Activated T-cell treated with anti-CD3 and anti-CD28 coated beads for 24 hours (primary cell): ENCODE measurements around the gene HOXD10.

Experiments
- DNase-seq: peaks from one replicate; pipeline ENCODE4 v3.0.0-alpha.2; 2020; ENCODE audit warnings: low read depth

HOXD10 gene

DNA sequence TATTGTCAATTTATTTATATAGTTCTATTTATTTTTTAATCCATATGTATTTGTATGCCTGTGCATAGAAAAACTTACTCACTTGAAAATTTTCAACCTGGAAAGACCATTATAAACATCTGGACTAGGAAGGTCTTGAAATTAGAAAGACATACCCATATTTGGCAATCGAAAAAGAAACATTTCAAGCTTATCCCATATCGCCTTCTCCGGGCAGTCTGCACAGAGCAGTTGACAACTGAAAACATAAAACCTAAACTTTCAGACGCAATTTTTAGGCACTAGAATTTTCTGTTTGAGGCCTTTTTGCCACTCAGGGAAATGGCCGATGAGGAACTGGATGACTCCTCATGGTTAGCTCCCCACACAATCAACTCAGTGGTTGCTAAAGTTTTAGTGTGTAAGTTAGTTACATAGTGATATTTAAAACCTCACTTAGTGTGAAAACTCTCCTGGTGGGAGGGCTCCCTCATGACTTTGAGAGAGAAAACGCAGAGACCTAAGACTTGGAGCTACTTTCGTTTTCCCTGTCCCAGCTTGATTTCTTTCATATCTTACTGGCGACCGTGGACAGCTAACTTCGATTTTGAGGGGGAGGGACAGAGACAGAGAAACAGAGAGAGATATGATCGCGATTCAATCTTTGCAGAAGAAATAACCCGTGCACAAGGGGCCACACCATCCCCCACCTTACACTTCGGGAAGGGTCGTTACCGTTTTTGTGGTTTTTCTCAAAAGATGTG is 20.2 kb upstream of the HOXD10 start:
- no peak for DNase-seq

DNA sequence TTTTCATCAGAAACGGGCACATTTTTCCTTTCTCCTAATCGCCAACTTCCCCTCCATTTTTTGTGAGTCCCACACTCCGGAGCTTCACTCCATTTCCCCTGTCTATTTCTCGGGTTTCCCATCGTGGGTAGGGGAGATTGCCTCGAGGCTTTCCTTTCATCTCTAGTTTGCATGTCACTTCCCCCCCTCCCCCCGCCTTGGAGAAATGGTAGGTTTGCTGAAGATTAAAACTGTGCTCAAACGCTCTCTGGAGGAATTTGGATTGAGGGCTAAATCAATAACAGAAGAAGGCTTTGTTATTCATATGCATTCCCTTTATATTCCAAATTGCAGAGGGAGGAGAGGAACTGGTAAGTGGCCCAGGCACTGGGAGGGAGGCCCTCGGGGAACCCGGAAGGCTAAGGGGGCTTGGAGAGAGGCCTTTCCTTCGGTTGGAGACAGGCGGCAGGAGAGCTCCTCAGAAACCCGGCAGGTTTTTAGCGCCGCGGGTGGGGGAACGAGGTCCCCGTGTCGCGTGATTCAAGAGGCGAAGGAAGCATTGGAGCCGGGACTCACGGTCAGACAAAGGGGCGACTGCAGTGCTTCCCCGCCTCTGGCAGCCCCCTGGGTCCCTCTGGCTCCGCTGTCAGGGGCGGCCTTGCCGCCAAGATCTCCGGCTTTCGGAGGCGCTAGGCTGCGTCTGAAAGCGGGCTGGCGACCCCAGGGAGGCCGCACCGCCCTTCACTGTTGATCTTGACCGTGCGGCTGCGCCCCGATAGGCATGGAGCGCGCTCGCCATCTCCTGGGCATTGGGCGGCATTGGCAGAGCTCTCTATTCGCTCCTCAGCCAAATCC is 19.4 kb upstream of the HOXD10 start:
- DNase-seq, result peak; percentile 40

- DNase-seq, result no peak
These were observed 18.7 kb upstream of the HOXD10 start for GRCh38 chr2:176097820-176098365.

- DNase-seq, result no peak
These were observed 18.0 kb upstream of the HOXD10 start for GRCh38 chr2:176098366-176099158.

- no peak for DNase-seq
These were observed 17.3 kb upstream of the HOXD10 start for GRCh38 chr2:176099159-176099727.

GRCh38 chr2:176099728-176100546 is 16.6 kb upstream of the HOXD10 start, which contains the start of gene HOXD12:
TSS of gene HOXD12 (plus strand) at chr2:176099795. CDS start at chr2:176099802, 7 bp downstream.
- DNase-seq, result no peak

- no peak for DNase-seq
These were observed 15.9 kb upstream of the HOXD10 start for GRCh38 chr2:176100547-176101140.

GRCh38 chr2:176101216-176101830 is 15.3 kb upstream of the HOXD10 start:
- DNase-seq, result no peak

- no peak for DNase-seq
These were observed 14.7 kb upstream of the HOXD10 start for GRCh38 chr2:176101842-176102241.

DNA sequence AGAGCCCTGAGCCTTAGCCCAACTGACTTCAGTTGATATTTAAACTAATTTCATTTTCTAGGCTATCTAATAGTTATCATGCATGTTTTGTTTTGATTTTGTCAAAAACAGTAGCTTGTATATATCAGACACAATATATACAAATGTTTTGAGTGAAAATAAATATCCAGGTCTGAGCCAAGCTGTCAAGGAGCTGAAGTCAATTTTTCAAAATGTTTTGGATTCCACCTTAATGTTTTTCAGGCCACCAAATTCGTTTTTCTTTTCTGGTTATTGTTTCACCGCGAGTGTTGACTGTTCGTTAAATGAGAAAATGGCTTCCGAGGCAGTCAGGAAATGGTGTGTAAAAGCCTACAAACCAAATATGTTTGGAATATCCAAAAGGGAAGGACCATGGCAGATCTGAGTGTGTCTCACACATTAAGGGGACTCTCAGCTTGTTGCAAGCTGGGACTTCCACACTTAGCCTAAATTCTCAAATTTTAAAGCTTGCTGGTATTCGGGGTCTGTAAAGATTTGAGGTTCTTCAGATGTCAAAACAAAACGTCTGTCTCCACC is 14.2 kb upstream of the HOXD10 start:
- DNase-seq, result no peak

DNA sequence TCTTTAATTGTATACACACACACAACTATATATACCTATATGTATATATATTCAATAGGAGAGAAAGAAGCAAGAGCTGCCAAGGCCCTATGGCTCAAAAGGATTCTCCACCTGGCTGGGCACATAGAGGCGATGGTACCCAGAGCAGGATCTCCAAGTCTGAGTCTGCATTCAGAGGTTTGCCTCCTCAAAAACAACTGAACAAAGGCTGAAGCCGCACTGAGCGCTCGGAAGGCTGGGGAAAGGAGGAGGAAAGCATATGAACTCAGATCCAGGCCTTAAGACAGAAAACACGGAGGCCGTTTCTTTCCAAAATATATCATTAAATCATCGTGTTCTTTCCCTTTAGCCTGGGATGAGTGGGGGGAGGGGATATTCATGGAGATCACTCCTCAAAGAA is 13.4 kb upstream of the HOXD10 start:
- DNase-seq, result no peak

DNA sequence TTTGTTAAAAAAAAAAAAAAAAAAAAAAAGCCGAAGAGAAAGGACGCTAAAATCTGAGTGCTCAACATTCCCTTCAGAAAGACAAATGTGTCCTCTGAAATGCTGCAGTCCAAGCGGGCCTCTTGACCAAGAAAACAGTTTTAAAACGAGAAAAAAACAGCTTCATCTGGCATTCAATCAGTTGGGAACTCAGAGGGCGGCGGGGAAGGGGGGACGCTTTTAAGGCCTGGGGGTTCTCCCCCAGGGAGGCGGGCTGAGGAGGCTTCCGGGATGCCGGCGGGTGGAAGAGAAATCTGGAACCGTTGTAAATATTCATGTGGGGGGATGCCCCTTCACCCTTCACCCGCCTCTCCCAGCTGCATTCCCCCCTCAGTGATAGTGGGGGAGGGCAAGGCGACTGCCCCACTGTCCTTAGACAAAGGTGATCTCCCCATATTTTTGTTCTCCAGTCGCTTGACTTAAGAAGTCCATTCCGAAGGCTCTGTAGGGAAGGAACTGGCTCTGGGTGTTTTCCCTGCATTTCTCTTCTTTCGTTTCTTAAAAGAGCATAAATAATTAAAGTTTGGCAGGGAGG is 12.7 kb upstream of the HOXD10 start:
- no peak for DNase-seq

DNA sequence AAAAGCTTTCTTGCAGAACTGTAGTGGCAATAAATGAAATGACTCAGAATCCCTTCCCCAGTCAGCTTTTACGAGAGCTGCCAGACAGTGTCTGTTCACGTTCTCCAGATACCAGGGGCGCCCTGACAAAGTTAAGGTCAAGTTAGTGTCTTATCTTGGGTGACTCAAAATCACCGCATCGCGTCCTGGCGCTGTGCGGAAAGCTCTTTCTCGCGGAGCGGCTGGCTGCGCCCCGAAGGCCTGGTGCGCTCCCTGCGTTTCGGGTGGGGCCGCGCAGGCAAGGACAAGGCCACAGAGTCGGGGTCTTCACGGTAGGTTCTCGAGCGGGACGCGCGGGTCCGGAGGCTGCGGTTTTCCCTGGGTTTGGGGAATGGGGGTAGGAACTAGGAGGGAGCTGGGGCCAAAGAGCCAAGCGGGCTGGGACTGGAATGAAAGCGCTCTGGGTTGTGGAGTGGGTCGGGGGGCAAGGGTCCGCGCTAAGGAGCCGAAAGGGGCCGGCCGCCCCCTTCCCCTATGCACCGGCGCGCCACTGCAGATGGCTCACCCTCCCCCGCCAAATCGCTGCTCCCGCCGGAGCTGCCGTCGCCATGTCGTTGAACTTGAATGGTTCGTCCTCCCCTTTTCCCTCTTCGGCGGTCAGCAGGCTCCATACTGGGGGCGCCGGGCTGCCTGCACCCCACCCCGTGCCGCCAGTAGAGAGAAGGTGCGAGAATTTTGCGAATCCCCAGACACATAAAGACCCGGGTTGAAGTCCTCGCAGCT is 12.1 kb upstream of the HOXD10 start:
- DNase-seq, result no peak

DNA sequence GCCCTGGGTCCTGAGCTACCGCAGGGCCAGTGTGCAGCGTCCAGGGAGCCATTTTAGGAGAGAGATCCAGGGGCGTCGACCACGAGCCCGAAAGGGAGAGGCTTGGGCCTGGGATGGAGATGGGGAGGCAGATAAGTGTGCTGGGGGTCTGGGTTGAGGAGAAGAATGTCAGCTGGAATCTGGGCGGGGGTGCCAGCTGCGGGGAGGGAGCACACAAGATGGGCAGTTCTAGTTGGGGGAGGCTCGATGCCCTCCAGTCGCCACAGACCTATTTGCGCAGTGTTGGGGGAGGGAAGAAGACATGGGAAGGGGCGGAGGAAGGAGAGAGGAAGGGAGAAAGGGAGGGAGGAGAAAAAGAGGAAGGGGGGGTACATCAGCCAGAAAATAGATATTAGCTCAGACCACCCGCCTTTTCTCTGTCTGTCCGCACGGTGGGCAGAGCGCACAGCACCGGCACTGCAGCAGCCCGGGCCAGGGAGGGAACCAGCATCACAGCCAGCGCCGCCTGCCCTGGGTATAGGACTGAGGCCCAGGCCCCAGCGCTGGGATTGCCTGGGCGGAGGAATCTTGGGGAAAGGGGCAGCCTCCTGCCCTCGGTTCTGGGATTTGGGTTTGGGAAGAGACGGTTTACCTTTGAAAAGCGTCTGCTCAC is 11.4 kb upstream of the HOXD10 start:
- DNase-seq, result no peak

DNA sequence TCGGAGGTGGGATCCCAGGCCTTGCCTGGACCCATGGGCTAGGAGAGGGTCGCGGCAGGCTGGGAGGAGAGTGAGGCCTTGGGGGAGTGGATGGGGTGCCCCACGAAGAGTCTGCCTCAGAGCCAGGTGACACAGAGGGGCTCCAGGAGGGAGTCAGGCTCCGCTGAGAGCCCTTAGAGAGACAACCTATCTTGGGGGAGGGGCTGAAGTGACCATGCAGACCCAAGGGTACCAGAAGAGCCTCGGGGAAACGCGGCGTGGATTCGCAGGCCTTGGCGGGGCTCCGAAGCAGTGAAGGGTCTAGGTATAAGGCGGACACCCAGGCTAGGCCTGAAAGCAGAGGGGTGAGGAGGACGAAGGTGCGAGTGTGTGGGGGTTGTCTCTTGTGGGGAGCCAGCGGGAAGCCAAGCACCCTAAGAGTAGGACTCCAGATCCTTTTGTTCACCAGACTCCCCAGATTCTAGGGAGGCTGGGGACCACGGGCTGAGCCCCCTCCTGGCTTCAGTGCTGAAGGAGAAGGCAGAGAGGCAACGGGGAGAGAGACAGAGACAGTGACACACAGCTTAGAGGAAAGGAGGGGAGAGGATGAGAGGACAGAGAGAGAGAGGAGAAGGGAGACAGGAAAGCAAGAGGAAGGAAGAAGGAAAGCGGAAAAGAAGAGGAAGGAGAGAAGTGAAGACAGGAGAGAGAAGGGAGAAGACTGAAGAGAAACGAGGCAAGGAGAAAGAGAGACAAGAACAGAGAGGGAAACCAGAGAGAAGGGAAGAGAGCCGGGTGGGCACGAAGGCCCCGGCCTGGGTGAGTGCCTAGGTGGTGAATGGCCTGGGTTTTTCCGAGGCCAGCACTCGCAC is 10.6 kb upstream of the HOXD10 start:
- no peak for DNase-seq

- DNase-seq, result no peak
These were observed 9.7 kb upstream of the HOXD10 start, which contains the start of gene HOXD11 for GRCh38 chr2:176106581-176107539. TSS of gene HOXD11 (plus strand) at chr2:176107280. CDS start at chr2:176107356, 76 bp downstream.
